ENCODE results near the gene UBE2V1. TPM values are rescaled to one million over a fixed set of nuclear protein-coding genes. Genes with fewer than 3 reads are reported as not detected.

Gene UBE2V1
- total RNA-seq, 1 donor from 2014 or later, result 223 TPM

- Mint-ChIP-seq H3K27me3 (ENCODE audit: unreplicated experiment) (no peaks in the 10 kb centered on the region), H3K4me1 (ENCODE audit: unreplicated experiment) (peaks cover 6% of the 10 kb centered on the region), H3K36me3 (ENCODE audit: low read depth, unreplicated experiment) (peaks cover 10% of the 10 kb centered on the region), H3K4me3 (ENCODE audit: unreplicated experiment) (no peak overlapping the region), H3K9me3 (ENCODE audit: unreplicated experiment) (no peaks in the 10 kb centered on the region), H3K27ac (ENCODE audit: unreplicated experiment) (peak overlapping the region; percentile 22)
- no peak for DNase-seq (ENCODE audit: low spot score)
- TF ChIP-seq CTCF (IDR thresholded peaks at IDR 0.05; ENCODE audit: unreplicated experiment), result no peak
Measured at GRCh38 chr20:50101887-50102286, 11.1 kb downstream of the UBE2V1 start.

GRCh38 chr20:50101281-50101680 lies 11.7 kb downstream of the UBE2V1 start:
- no peak for TF ChIP-seq CTCF (IDR thresholded peaks at IDR 0.05; ENCODE audit: unreplicated experiment)
- Mint-ChIP-seq H3K36me3 (ENCODE audit: low read depth, unreplicated experiment) (peaks cover 10% of the 10 kb centered on the region), H3K4me3 (ENCODE audit: unreplicated experiment) (no peak overlapping the region), H3K27me3 (ENCODE audit: unreplicated experiment) (no peaks in the 10 kb centered on the region), H3K9me3 (ENCODE audit: unreplicated experiment) (no peaks in the 10 kb centered on the region), H3K4me1 (ENCODE audit: unreplicated experiment) (peaks cover 6% of the 10 kb centered on the region), H3K27ac (ENCODE audit: unreplicated experiment) (no peak overlapping the region)
- DNase-seq (ENCODE audit: low spot score), result no peak

GRCh38 chr20:50100552-50100951 lies 12.4 kb downstream of the UBE2V1 start:
- Mint-ChIP-seq H3K4me3 (ENCODE audit: unreplicated experiment) (no peak overlapping the region), H3K27me3 (ENCODE audit: unreplicated experiment) (no peaks in the 10 kb centered on the region), H3K36me3 (ENCODE audit: low read depth, unreplicated experiment) (peaks cover 10% of the 10 kb centered on the region), H3K9me3 (ENCODE audit: unreplicated experiment) (no peaks in the 10 kb centered on the region), H3K4me1 (ENCODE audit: unreplicated experiment) (peaks cover 6% of the 10 kb centered on the region), H3K27ac (ENCODE audit: unreplicated experiment) (no peak overlapping the region)
- DNase-seq (ENCODE audit: low spot score), result no peak
- TF ChIP-seq CTCF (IDR thresholded peaks at IDR 0.05; ENCODE audit: unreplicated experiment), result no peak

- H3K4me3 Mint-ChIP-seq (ENCODE audit: unreplicated experiment), result no peak overlapping the region
Measured at GRCh38 chr20:50099565-50099991, 13.4 kb downstream of the UBE2V1 start.

GRCh38 chr20:50099113-50099512 lies 13.8 kb downstream of the UBE2V1 start:
- Mint-ChIP-seq H3K9me3 (ENCODE audit: unreplicated experiment) (no peaks in the 10 kb centered on the region), H3K27ac (ENCODE audit: unreplicated experiment) (no peak overlapping the region), H3K4me1 (ENCODE audit: unreplicated experiment) (peaks cover 6% of the 10 kb centered on the region), H3K27me3 (ENCODE audit: unreplicated experiment) (no peaks in the 10 kb centered on the region), H3K4me3 (ENCODE audit: unreplicated experiment) (no peak overlapping the region), H3K36me3 (ENCODE audit: low read depth, unreplicated experiment) (peaks cover 18% of the 10 kb centered on the region)
- no peak for TF ChIP-seq CTCF (IDR thresholded peaks at IDR 0.05; ENCODE audit: unreplicated experiment)
- DNase-seq (ENCODE audit: low spot score), result no peak

More at GRCh38 chr20:50099565-50099991, 13.4 kb downstream of the UBE2V1 start:
- no peak overlapping the region for H3K27ac Mint-ChIP-seq (ENCODE audit: unreplicated experiment)
- no peak for DNase-seq (ENCODE audit: low spot score)
- TF ChIP-seq CTCF (IDR thresholded peaks at IDR 0.05; ENCODE audit: unreplicated experiment), result no peak
- no peaks in the 10 kb centered on the region for H3K27me3 Mint-ChIP-seq (ENCODE audit: unreplicated experiment)
- H3K36me3 Mint-ChIP-seq (ENCODE audit: low read depth, unreplicated experiment), result peaks cover 15% of the 10 kb centered on the region
- peaks cover 6% of the 10 kb centered on the region for H3K4me1 Mint-ChIP-seq (ENCODE audit: unreplicated experiment)
- no peaks in the 10 kb centered on the region for H3K9me3 Mint-ChIP-seq (ENCODE audit: unreplicated experiment)

All from endothelial cell (in vitro differentiated cells).